ENCODE measurements around the gene CHRNA4. TPM values are rescaled to one million over a fixed set of nuclear protein-coding genes. Genes with fewer than 3 reads are reported as not detected.

The CHRNA4 gene
- total and polyA plus RNA-seq, 9 of the 15 experiments (the other 6 are each of a cell fraction or from before 2014, with no cell fraction given), result not detected

GRCh38 chr20:63349516-63349895, 11.6 kb downstream of the CHRNA4 start (continued):
- no peak for TF ChIP-seq MLLT1 (IDR thresholded peaks at IDR 0.05)
- no peak for TF ChIP-seq ZNF76 (CRISPR knock-in tag; IDR thresholded peaks at IDR 0.05; ENCODE audit: borderline replicate concordance)
- no peak for TF ChIP-seq MAFG (tag; conservative IDR thresholded peaks at IDR 0.05)
- no peak for TF ChIP-seq HMGN3 (IDR thresholded peaks at IDR 0.05; ENCODE audit: borderline replicate concordance, extremely low read depth, insufficient read length, low read depth, low read length)
- no peak for TF ChIP-seq E2F6 (IDR thresholded peaks at IDR 0.05; ENCODE audit: borderline replicate concordance in 1 of 2, extremely low read depth in 1 of 2, insufficient read depth in 1 of 2, insufficient read length in 1 of 2, low read depth in 1 of 2, low read length in 1 of 2, poor library complexity in 1 of 2, severe bottlenecking in 1 of 2)
- TF ChIP-seq E2F5 (CRISPR knock-in tag; IDR thresholded peaks at IDR 0.05), result no peak
- no peak for TF ChIP-seq ATF1 (CRISPR knock-in tag; IDR thresholded peaks at IDR 0.05)
- no peak for TF ChIP-seq ATF1 (tag; IDR thresholded peaks at IDR 0.05)
- TF ChIP-seq ZBTB33 (CRISPR knock-in tag; IDR thresholded peaks at IDR 0.05), result no peak
- TF ChIP-seq ZNF174 (CRISPR knock-in tag; IDR thresholded peaks at IDR 0.05), result no peak

Data from K562 (cell line).